Measurements from ENCODE around the gene MEI1. TPM values are rescaled to one million over a fixed set of nuclear protein-coding genes. Genes with fewer than 3 reads are reported as not detected.
A peak's percentile ranks its signal among the peaks of the same experiment; 100 is the strongest.

MEI1 gene
- total RNA-seq, 2 experiments from 2014 or later: 27.7 to 28.4 TPM

DNA sequence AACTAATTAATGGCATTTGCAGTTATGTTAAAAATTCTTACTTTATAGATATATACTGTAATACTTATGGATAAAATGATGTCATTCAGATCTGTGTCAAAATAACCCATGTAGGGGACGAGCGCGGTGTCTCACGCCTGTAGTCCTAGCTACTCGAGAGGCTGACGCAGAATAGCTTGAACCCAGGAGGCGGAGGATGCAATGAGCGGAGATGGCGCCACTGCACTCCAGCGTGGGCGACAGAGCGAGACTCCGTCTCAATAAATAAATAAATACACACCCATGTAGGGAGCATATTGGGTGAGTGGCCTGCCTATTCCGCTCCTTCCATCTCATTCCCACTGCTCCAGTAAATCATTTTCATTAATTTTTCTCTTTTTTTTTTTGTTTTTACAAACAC, 17.7 kb upstream of the MEI1 start:
- TF ChIP-seq, protein P1, sequence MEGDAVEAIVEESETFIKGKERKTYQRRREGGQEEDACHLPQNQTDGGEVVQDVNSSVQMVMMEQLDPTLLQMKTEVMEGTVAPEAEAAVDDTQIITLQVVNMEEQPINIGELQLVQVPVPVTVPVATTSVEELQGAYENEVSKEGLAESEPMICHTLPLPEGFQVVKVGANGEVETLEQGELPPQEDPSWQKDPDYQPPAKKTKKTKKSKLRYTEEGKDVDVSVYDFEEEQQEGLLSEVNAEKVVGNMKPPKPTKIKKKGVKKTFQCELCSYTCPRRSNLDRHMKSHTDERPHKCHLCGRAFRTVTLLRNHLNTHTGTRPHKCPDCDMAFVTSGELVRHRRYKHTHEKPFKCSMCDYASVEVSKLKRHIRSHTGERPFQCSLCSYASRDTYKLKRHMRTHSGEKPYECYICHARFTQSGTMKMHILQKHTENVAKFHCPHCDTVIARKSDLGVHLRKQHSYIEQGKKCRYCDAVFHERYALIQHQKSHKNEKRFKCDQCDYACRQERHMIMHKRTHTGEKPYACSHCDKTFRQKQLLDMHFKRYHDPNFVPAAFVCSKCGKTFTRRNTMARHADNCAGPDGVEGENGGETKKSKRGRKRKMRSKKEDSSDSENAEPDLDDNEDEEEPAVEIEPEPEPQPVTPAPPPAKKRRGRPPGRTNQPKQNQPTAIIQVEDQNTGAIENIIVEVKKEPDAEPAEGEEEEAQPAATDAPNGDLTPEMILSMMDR (IDR thresholded peaks at IDR 0.05): no peak
- no peaks in the 10 kb centered on the region for H3K9me3 Mint-ChIP-seq
- peaks cover 29% of the 10 kb centered on the region for H3K4me1 Mint-ChIP-seq (ENCODE audit: low read depth)
- ATAC-seq (peak; percentile 25), DNase-seq (peak; percentile 29)
- H3K27ac Mint-ChIP-seq: peak overlapping the region; percentile 98
- POLR2A ChIA-PET: interaction anchor here (0.6 to 1.0 kb wide), 2 partner anchors 44 to 98 kb away, joined by 3 read pairs; no protein-coding TSS in a partner anchor
- H3K36me3 Mint-ChIP-seq (ENCODE audit: low read depth): peaks cover 39% of the 10 kb centered on the region
- CTCF ChIA-PET: interaction anchor here (0.7 to 4.3 kb wide), 3 partner anchors 9 to 15 kb away, joined by 3 to 29 read pairs (median 5); no protein-coding TSS in a partner anchor
- intact Hi-C loops (cut with micrococcal nuclease): no loop called here
- H3K27me3 Mint-ChIP-seq: no peaks in the 10 kb centered on the region
- H3K4me3 Mint-ChIP-seq: peak overlapping the region; percentile 100

GRCh38 chr22:41682033-41682807, 17.1 kb upstream of the MEI1 start:
- H3K36me3 Mint-ChIP-seq (ENCODE audit: low read depth): peaks cover 37% of the 10 kb centered on the region
- DNase-seq (peak; percentile 88), ATAC-seq (peak; percentile 84)
- CTCF ChIA-PET: interaction anchor here (0.7 to 4.3 kb wide), 2 partner anchors 15 kb away, joined by 5 to 29 read pairs; no protein-coding TSS in a partner anchor
- H3K9me3 Mint-ChIP-seq: no peaks in the 10 kb centered on the region
- H3K27ac Mint-ChIP-seq: peak overlapping the region; percentile 98
- POLR2A ChIA-PET: interaction anchor here (1.0 kb wide), 1 partner anchor 45 kb away, joined by 3 read pairs; no protein-coding TSS in a partner anchor
- intact Hi-C loops (cut with micrococcal nuclease): no loop called here
- H3K4me1 Mint-ChIP-seq (ENCODE audit: low read depth): peaks cover 31% of the 10 kb centered on the region
- peak overlapping the region; percentile 100 for H3K4me3 Mint-ChIP-seq
- H3K27me3 Mint-ChIP-seq: no peaks in the 10 kb centered on the region
- TF ChIP-seq, protein P1 (IDR thresholded peaks at IDR 0.05): no peak

DNA sequence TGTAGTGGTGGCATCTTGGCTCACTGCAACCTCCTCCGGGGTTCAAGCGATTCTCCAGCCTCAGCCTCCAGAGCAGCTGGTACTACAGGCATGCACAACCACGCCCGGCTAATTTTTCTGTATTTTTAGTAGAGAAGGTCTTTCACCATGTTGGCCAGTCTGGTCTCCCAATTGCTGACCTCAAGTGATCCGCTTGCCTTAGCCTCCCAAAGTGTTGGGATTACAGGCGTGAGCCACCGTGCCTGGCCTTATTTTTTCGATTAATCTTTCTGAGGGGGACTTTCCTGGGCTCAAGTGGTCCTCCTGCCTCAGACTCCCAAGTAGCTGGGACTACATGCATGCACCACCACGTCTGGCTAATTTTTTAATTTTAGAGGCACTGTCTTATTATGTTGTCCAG, 16.3 kb upstream of the MEI1 start:
- TF ChIP-seq, protein P1 (IDR thresholded peaks at IDR 0.05): no peak
- peak; percentile 7 for ATAC-seq

GRCh38 chr22:41683616-41684015, 15.7 kb upstream of the MEI1 start:
- Mint-ChIP-seq H3K27me3 (no peaks in the 10 kb centered on the region), H3K4me1 (ENCODE audit: low read depth) (peaks cover 27% of the 10 kb centered on the region)
- intact Hi-C loops (cut with micrococcal nuclease): no loop called here

More for the DNA sequence above, 16.3 kb upstream of the MEI1 start:
- Mint-ChIP-seq H3K9me3 (no peaks in the 10 kb centered on the region), H3K4me3 (peak overlapping the region; percentile 100), H3K36me3 (ENCODE audit: low read depth) (peaks cover 42% of the 10 kb centered on the region), H3K4me1 (ENCODE audit: low read depth) (peaks cover 32% of the 10 kb centered on the region), H3K27me3 (no peaks in the 10 kb centered on the region), H3K27ac (peak overlapping the region; percentile 98)
- intact Hi-C loops (cut with micrococcal nuclease): no loop called here
- ChIA-PET POLR2A (interaction anchor here (0.9 to 1.0 kb wide), 2 partner anchors 13 to 30 kb away, joined by 3 read pairs; no protein-coding TSS in a partner anchor), CTCF (no interaction called here)
- DNase-seq: no peak

More at GRCh38 chr22:41683616-41684015, 15.7 kb upstream of the MEI1 start:
- POLR2A ChIA-PET: interaction anchor here (0.6 to 1.0 kb wide), 4 partner anchors 10 to 397 kb away, joined by 3 to 4 read pairs (median 3); no protein-coding TSS in a partner anchor
- Mint-ChIP-seq H3K9me3 (no peaks in the 10 kb centered on the region), H3K36me3 (ENCODE audit: low read depth) (peaks cover 38% of the 10 kb centered on the region), H3K4me3 (peak overlapping the region; percentile 100), H3K27ac (peak overlapping the region; percentile 60)
- ATAC-seq (no peak), DNase-seq (no peak)
- TF ChIP-seq, protein P1 (IDR thresholded peaks at IDR 0.05): no peak
- CTCF ChIA-PET: no interaction called here

Measured in activated CD8-positive, alpha-beta T cell treated with anti-CD3 and anti-CD28 coated beads for 36 hours (primary cell).